GM19238 (cell line): ENCODE data around the gene GRIP1.

Experiments
- DNase-seq: peaks from one replicate; pipeline ENCODE4 v3.0.0; 2011; ENCODE audit warnings: low spot score; ENCODE audit not compliant: insufficient read length

GRIP1 gene

DNA sequence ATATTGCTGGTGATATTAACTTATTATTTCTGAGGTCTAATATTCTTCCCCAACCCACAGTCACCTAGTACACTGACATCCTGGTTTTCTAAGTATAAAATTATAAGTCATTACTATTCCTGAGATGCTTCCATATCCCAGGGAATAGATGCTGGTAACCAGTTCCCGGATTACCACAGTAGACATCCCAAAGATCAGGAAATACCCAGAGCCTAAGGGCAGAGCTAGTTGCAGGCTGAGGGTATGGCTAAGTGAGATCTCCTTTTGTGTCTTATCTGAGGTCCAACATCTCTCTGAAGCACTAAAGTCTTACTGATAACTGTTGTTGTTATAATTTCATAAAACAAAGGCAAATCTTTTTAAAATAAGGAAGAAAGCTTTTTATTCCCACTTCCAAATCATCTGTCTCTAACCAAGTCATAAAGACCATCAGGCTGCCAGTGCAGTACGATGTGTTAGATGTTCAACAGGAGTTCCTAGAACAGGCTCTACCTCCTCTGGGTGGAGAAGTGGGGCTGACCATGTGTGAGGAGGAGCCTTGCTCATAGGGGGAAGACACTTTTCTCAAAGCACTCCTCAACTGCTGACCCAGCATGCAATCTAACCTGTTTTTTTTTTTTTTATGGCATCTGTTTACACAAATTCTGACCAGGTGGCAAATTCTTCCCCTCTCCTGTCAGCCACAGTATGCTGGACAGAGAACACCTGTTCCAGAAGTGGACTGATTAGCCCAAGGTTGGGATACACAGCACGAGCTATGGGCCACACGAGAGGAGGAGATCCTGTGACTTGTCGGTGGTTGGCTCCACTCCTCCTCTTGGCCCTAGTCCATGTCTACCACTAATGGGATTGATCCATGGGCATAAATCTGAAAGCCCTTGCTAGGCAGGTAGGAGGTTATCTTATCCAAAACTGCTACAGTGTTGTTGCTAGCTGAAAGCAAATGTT lies 16.1 kb upstream of the GRIP1 start:
- no peak for DNase-seq

DNA sequence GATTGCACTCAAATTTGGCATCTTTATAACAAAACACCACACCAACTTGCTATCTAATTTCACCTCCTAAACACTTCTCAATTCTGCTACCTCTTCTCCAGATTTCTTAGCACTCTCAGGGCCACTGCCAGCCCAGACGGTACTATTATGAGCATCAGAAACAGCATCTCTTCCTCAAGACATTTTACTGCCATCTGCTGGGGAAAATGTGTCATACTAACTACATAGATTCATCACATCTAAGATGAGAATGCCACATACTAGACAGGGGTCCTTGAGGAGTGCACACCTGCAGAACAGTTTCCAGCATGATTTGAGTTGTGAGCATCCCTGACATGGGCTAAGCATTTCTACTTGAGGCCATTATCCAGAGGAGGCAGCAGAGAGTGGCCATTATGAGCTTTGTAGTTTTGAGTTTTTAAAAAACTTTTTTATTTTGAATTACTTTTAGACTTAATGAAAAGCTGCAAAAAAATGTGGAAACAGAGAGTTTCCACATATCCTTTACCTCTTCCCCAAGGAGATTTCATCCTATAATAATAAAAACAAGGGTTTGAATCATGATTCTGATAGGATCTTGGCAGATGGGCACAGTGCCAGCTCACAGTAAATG lies 15.1 kb upstream of the GRIP1 start:
- peak; percentile 4 for DNase-seq

DNA sequence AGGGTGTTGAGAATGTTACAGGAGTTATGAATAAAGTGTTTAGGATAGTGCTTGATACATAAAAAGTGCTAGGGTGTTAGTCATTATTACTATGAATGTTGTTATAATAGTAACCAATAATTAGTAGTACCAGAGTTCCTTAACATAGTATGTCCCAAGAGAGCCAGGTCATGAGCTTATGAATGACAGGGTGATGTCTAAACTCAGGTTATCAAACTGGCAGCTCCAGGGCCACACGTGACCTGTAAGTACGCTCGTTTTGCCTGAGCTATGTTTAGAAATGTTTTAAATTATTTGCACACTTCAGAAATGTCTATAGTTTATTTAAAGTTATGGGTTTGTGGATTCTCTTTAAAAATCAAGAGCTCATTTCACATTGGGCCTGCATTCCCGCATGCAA lies 14.1 kb upstream of the GRIP1 start:
- no peak for DNase-seq

DNA sequence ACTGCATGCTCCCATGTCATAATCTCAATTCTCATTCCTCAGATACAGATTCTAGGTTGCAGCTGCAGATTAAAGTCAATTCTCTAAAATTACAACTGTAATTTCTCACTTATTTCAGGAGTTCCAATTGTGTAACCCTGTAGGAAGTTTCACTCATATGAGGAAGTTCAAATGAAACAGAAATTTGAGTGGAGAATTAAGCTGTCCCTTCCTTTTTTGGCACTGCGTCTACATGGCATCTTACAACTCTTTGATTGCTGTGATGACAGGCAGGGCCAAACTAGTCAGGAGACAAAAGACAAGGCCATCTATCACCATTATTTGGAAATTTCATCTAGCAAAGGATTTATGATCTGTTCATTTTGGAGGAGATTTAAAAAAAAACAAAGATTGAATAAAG lies 13.3 kb upstream of the GRIP1 start:
- no peak for DNase-seq

DNA sequence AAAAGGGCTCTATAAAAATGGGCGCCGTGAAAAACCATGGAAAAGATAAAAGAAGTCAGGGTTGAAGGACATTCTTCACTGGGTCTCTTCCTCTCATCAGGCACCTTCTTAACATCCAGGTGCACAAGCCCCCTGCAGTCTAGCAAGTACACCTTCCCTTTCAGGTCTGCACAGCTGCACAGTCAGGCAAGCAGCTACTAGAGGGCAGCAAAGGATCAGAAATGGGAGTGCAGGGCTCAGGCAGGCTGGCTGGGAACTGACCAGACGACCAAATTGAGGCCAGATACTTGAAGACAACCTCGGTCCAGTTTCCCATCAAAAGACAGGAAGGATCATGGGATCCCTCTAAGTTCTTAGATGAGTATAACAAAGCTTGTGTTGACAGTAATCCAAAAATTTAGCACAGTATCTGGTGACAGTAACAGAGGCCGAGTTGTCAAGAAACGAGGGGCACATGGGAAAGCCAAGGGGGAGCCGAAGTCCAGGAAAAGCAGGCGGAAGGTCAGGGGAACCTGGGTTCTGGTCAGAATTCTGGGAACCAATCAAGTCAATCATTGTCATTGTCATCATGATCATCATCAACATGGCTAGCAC lies 10.1 kb upstream of the GRIP1 start:
- DNase-seq = peak; percentile 11

DNA sequence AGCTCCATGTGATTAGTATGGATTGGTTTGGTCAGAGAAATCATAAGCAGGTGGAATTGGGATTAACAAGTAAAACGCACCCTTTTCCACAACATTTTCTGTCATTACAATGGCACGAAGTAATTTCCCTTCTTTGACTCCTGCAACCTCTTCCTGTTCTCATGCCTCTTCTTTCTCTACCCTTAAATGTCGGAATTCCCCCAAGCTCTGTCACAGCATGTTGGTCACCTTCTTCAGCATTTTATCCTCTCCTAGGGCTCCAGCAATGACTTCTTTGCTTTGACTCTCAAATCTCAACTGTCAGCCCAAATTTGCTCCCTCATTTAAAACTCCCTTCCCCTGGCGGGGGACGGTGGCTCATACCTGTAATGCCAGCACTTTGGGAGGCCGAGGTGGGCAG lies 5.3 kb upstream of the GRIP1 start:
- DNase-seq = no peak

DNA sequence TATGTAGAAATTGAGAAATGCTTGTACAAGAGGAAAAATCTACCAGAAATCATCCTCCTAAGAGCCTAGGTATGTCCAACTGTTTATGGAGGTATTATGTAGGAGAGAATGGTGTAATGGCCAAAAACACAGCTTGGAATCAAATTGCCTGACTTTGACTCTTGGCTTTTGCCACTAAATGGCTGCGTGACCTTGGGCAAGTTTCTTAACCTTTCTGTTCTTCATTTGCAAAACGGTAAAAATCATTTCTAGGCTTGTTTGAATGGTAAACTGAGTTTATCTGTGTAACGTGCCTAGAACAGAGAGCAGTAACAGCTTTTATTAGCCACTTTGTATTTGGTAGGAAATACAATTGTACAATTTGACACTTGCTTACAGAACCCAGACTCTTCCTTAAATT lies 4.9 kb upstream of the GRIP1 start:
- no peak for DNase-seq

DNA sequence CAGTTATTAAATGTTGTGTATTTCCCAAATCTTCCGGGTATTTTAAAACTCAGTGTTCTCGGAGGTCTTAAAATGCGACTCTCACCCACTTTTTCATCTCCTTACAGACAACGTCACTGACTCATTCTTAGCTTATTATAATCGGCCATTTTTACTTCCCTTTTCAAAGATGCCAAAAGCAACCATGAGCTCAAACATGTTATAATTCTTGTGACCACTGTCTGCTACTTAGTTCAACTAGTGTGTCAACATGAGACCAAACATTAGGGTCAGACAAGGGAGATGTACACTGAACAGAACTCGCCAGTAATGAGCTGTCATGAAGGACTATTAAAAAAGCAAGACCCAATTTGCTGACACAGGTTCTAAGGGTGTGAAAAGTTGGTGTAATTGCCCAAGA lies 4.2 kb upstream of the GRIP1 start:
- no peak for DNase-seq

DNA sequence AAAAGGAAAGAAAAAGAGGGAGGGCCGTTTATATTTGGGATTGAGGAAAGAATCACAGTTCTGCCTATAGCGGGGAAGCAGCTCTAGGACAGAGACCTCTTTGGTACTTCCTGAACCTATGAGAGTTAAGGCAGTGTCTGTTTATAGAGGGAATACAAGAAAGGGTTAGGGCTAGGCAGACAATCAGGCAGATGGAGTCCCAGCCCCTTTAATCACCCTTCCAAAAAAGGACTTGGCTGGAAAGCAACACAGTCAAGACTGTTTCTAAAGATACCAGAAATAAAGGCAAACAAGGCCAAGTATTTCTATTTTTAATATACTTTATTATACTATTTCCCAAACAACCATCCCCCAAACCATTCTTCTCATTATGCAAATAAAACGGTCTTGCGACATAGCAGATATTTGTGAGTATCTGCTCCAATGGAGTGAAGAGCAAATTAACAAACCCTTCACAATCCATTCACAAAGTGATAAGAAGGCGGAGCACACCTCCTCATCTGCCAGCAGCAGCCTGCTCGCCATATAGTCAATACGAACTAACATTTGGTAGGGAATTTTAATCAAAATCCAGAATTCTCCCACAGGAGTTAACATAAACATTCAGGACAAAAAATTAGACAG lies 697 bp upstream of the GRIP1 start:
- DNase-seq = no peak

DNA sequence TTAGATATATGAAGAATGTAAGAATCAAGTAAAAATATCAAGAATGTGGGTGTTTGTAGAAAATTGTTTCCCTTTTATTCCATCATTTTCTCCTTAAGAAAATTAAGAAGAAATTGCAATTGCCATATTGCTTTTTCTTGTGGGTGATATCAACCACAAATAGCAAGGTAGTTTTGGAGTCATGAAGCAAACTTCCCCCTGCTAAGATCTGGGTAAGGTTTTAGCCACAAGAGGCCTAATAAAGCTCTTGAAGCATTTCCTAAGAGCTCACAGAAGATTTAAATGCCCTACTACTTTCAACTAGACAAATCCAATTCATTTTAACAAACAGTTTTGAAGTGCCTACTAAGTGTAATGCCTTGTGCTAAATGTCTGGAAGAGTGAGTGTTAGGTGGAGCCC lies 2.6 kb downstream of the GRIP1 start:
- no peak for DNase-seq

DNA sequence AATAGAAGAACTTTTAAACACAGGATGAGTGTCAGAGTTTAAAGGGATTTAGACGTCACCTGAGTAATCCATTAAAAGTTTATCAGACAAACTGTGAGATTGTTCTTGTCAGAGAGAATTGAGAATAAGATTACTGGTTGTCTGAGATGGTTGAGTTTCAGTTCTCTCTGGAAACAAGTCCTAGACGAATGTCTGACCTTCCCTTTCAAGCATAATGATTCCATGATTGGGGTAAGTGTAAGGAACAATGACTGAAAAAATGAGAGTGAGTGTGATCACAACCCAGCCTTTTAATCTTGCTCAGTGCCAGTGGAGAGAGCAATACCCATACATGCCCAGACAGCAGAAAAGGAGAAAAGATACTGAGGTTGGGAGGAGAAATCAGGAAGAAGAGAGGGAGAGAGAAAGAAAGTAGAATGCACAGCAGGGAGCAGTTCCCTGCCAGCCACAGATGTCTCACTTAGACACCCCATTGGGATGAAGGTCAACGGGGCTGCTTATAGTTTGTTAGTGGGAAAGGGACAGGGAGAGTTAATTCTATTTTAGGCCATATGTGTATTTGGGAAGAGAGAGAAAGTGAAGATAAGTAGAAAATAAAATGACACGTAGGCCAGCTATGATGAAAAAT lies 4.3 kb downstream of the GRIP1 start:
- DNase-seq = no peak

DNA sequence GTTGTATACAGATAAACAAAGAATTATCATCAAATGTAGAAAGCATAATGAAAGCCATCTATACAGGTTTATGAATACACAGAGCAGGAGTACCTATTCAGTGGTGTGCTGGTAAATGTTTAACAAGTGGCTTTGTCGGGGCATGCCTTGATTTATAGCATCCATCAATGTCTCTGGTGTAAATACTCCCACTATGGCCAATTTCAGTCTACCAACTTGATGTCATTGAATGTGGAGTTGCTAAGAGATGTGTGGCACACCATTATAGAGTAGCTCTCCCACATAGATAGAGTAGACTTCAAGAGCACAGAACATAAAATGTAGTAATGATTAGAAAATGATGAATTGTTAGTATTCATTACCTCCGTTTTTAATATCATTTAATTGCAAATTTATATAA lies 9.3 kb downstream of the GRIP1 start:
- no peak for DNase-seq

DNA sequence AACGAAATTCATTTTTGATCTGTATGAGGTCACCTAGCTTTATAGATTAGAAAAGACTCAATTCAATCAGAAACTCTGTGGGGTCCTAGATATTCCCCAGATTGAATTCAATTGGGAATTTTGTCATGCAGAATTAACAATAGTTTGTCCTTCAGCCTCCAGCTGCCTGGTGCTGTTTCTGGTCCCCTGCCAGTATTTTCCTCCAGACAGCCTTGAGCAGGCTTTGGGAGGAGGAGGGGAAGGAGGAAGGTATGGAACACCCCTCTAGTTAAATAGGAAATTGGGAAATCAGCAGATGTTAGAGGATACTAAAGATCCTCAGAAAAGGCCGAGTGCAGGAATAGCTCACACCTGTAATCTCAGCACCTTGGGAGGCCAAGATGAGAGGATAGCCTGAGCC lies 10.6 kb downstream of the GRIP1 start:
- no peak for DNase-seq

DNA sequence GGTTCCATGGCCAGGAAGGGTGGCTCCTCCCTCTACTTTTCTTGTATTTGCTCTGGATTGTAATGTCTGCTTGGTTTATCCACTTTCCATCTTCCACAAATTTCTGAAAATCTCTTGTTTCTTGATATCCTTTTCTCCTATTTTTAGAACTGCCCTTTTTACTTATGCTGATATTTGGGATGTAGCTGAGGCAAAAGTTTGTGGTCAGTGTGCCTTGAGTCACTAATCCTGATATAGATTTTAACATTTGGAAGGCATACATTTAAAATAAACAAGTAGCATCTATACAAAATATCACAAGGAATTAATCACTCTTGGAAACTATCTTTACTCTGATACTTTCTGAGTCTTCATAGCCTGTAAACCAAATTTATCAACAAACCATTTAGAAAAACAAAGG lies 11.0 kb downstream of the GRIP1 start:
- DNase-seq = no peak

DNA sequence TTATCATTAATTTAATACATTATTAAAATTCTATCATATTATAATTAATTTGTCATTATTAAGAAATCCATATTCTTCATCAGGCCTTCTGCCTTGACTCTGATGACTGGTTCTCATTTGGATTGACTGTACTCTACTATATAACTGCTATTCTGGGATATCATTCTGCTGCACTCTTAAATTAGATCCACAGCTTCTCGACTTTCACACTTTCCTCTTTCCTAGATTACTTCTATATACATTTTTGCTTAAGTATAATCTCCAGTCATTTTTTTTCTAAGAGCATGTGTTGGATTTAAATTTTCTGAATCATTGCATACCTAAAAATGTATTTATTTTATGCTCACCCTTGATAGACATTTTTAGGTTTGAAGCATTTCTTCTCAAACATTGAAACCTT lies 12.4 kb downstream of the GRIP1 start:
- no peak for DNase-seq

DNA sequence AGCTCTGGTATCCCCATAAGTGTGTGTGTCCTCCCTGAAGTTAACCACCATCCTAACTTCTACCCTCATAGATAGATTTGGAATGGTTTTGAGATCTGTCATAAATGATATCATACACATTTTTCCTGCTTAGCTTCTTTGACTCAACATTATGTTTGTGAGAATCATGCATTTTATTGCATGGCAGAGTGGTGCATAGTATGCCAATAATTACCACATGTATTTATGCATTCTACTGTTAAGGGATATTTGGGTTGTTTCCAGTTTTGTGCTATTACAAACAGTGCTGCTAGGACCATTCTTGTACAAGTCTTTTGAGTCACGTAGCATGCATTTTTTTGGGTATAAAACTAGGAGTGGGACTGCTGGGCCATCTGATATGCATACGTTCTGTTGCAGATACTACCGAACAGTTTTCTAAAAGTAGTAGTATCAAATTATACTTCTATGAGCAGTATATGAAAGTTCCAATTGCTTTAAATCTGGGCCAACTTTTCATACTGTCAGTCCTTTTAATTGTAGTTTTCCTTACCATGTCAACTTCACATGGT lies 13.4 kb downstream of the GRIP1 start:
- no peak for DNase-seq

DNA sequence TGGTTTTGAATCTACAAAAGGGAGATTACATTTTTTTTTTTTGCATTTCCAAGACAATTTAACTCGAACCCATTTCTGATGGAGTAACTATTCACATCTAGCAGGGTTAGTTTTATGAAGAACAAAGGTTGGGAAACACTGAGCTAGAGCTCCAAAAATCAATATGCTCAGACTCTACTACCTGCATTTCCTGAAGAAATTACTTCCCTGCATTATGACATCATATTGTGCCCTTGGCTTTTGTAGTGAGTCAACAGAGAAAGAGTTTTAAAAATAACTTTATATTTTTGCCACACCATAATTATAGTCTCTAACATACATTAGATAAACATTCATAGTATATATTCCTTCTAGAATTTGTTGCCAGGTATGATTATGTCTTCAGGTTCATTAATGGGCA lies 14.8 kb downstream of the GRIP1 start:
- no peak for DNase-seq

DNA sequence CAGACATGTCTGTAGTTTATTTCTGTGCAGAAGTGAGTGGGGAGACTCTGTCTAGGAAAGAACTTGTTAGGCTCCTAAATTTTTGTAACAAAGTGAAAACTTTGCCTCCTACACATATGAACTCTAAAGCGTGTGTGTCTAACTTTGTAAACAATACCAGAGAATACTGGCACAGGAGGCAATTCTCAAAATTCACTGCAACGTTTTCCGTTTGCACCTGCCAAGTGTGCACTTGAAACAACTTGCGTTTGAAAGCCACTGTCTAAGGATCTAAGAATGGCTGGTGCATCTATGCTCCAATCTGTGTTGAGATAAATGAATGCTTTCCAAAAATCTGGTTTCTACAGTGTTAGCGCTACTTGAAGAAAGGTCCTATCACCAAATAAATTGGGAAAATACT lies 15.3 kb downstream of the GRIP1 start:
- no peak for DNase-seq

DNA sequence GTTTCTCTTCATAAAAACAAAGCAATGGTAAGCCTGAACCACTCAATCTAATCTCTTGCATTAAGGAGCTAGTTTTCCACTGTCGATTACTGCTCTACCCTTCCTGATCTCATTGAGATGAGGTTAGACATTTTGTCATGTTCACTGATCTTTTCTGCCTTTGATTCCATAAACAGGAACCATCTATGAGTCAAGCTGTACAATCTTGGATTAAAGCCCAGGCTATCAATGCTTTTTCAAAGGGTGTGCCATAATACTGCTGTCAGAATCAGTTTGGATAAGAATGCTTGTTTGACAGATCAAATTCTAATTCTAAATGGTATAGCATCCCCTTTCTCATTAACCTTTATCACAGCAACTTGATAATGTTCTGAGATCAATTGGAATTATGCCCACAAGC lies 16.1 kb downstream of the GRIP1 start:
- no peak for DNase-seq

DNA sequence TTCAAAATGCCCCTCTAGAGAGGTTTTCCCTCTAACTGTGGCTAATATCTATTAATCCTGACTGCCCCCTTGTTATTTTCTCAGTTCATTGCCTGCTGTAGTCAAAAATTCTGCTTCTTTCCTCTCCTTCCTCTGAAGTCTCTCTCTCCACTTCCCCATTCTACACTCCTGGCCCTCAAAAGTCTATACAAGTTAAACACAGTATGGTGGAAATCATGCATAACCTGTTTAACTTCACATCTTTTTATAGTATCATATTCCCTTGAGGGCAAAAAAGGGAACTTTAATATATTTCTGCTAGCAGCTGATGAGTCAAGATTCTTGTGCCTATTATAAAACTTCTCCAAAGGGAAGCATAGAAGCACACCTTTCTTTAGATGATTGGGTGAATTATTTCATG lies 16.7 kb downstream of the GRIP1 start:
- no peak for DNase-seq

DNA sequence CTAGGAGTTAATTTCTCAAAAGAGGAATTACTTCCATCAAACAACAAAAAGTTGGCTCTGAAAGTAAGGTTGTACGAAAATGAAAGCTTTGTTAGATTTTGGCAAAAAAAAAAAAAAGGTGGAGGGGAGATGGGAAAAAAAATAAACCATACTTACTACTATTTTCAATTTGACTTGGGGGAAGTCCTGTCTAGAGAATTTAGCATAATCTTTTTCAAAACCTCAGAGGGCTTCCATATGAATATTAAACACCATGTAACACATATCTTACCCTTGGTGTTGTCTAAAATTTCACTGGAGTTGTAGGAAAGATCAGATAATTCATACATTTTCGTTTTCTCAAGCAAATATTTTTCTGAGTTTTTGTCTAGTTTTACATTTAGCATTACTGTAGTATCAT lies 17.5 kb downstream of the GRIP1 start:
- no peak for DNase-seq
